ENCODE results near the gene CDKN2B.
A peak's percentile ranks its signal among the peaks of the same experiment; 100 is the strongest.
"Not testable (repeated sequence)": the region's sequence is repeated elsewhere in the genome, so short reads cannot be mapped to it uniquely, and the experiment has no call there.

Gene CDKN2B

GRCh38 chr9:22008717-22009505 lies at the start of gene CDKN2B:
Gene CDKN2B, minus strand, starts transcription at chr9:22009305. Its CDS starts 352 bp downstream, at chr9:22008953.
- DNase-seq: peak; percentile 91

- DNase-seq: not testable (repeated sequence)
Observed at GRCh38 chr9:22057972-22058371, 48.9 kb upstream of the CDKN2B start.

- DNase-seq: no peak
Observed at GRCh38 chr9:22056402-22056801, 47.3 kb upstream of the CDKN2B start.

GRCh38 chr9:22055090-22055489 lies 46.0 kb upstream of the CDKN2B start:
- DNase-seq: no peak

- DNase-seq: no peak
Observed at GRCh38 chr9:22054529-22054928, 45.4 kb upstream of the CDKN2B start.

GRCh38 chr9:22054076-22054475 lies 45.0 kb upstream of the CDKN2B start:
- DNase-seq: no peak

GRCh38 chr9:22053178-22053577 lies 44.1 kb upstream of the CDKN2B start:
- DNase-seq: no peak

GRCh38 chr9:22052376-22052945 lies 43.4 kb upstream of the CDKN2B start:
- DNase-seq: no peak

GRCh38 chr9:22050924-22051323 lies 41.8 kb upstream of the CDKN2B start:
- no peak for DNase-seq

- DNase-seq: no peak
Observed at GRCh38 chr9:22049411-22049810, 40.3 kb upstream of the CDKN2B start.

GRCh38 chr9:22047596-22047995 lies 38.5 kb upstream of the CDKN2B start:
- no peak for DNase-seq

- no peak for DNase-seq
Observed at GRCh38 chr9:22046243-22046885, 37.3 kb upstream of the CDKN2B start.

- DNase-seq: no peak
Observed at GRCh38 chr9:22045423-22045822, 36.3 kb upstream of the CDKN2B start.

GRCh38 chr9:22044583-22044982 lies 35.5 kb upstream of the CDKN2B start:
- DNase-seq: no peak

GRCh38 chr9:22043928-22044327 lies 34.8 kb upstream of the CDKN2B start:
- DNase-seq: no peak

- DNase-seq: no peak
Observed at GRCh38 chr9:22041775-22042174, 32.7 kb upstream of the CDKN2B start.

- no peak for DNase-seq
Observed at GRCh38 chr9:22041344-22041743, 32.2 kb upstream of the CDKN2B start.

GRCh38 chr9:22040760-22041159 lies 31.7 kb upstream of the CDKN2B start:
- DNase-seq: no peak

- no peak for DNase-seq
Observed at GRCh38 chr9:22039258-22039657, 30.2 kb upstream of the CDKN2B start.

GRCh38 chr9:22037954-22038690 lies 29.0 kb upstream of the CDKN2B start:
- peak; percentile 23 for DNase-seq

GRCh38 chr9:22036866-22037626 lies 27.9 kb upstream of the CDKN2B start:
- no peak for DNase-seq

- DNase-seq: no peak
Observed at GRCh38 chr9:22035591-22036011, 26.5 kb upstream of the CDKN2B start.
